GM10248 (cell line): Measurements from ENCODE around the gene DESI2.
"Not testable (repeated sequence)": the region's sequence is repeated elsewhere in the genome, so short reads cannot be mapped to it uniquely, and the experiment has no call there.

Experiments
- CTCF ChIA-PET: fragments of 300-600 bp; sonication (Branson Sonifier 250); formaldehyde crosslinking; extraction: SDS; loops from one replicate; lab custom pipeline; 2021; ENCODE audit warnings: antibody characterized with exemption; lab: Yijun Ruan, JAX
- POLR2A ChIA-PET: fragments of 350-650 bp; sonication (Branson Sonifier 250); formaldehyde crosslinking; extraction: SDS; loops from one replicate; lab custom pipeline; 2020; ENCODE audit warnings: antibody characterized with exemption; lab: Yijun Ruan, JAX
- DNase-seq: peaks from one replicate; pipeline ENCODE4 v3.0.0; 2012; ENCODE audit errors: extremely low spot score
- CTCF ChIP-seq: IDR thresholded peaks from 2 replicates; pipeline ENCODE4 v1.5.1; 2012; ENCODE audit warnings: mild to moderate bottlenecking, low read depth; ENCODE audit errors: extremely low read depth, missing control alignments, control extremely low read depth

DESI2 gene

GRCh38 chr1:244660595-244660994 lies 7.7 kb downstream of the DESI2 start:
- no peak for DNase-seq
- TF ChIP-seq CTCF, result no peak
- POLR2A ChIA-PET, result no interaction called here
- CTCF ChIA-PET, result no interaction called here

GRCh38 chr1:244661569-244662312 lies 8.8 kb downstream of the DESI2 start:
- DNase-seq, POLR2A ChIA-PET: not testable (repeated sequence)
- CTCF ChIA-PET, result interaction anchor here (1.0 kb wide), 1 partner anchor 9 kb away, joined by 3 read pairs; no protein-coding TSS in a partner anchor

- no peak for TF ChIP-seq CTCF
- CTCF ChIA-PET, result interaction anchor here (1.0 kb wide), 1 partner anchor 9 kb away, joined by 3 read pairs; no protein-coding TSS in a partner anchor
- no peak for DNase-seq
- POLR2A ChIA-PET, result no interaction called here
Measured at GRCh38 chr1:244662599-244662998, 9.7 kb downstream of the DESI2 start.

GRCh38 chr1:244664353-244664752 lies 11.4 kb downstream of the DESI2 start:
- CTCF ChIA-PET, result no interaction called here
- TF ChIP-seq CTCF, result no peak
- POLR2A ChIA-PET, result no interaction called here
- no peak for DNase-seq

GRCh38 chr1:244665771-244666217 lies 12.9 kb downstream of the DESI2 start:
- DNase-seq, result no peak
- POLR2A ChIA-PET, result no interaction called here
- no peak for TF ChIP-seq CTCF
- CTCF ChIA-PET, result interaction anchor here (0.7 kb wide), 1 partner anchor 12 kb away, joined by 3 read pairs; no protein-coding TSS in a partner anchor

GRCh38 chr1:244666672-244667418 lies 13.9 kb downstream of the DESI2 start:
- POLR2A ChIA-PET, CTCF ChIA-PET, DNase-seq: not testable (repeated sequence)

- no peak for TF ChIP-seq CTCF
- DNase-seq, result no peak
- ChIA-PET POLR2A (no interaction called here), CTCF (no interaction called here)
Measured at GRCh38 chr1:244667797-244668196, 14.9 kb downstream of the DESI2 start.
